Activated T-cell treated with anti-CD3 and anti-CD28 coated beads, Interleukin-2, amount 50 U/mL, for 4 hours (primary cell): Measurements from ENCODE around the gene RAD54L. TPM values are rescaled to one million over a fixed set of nuclear protein-coding genes. Genes with fewer than 3 reads are reported as not detected.
A peak's percentile ranks its signal among the peaks of the same experiment; 100 is the strongest.

Experiments
- ATAC-seq, 2 donors: fragments of 200-7000 bp; cut with Tn5 transposase; one replicate each; pipeline ENCODE4 v1.10.0; 2021
- DNase-seq: peaks from one replicate; pipeline ENCODE4 v3.0.0-alpha.2; 2020
- H3K27me3 Mint-ChIP-seq: one replicate; pipeline ENCODE4 v1.8.0; 2021; ENCODE audit warnings: low read depth, mixed read lengths
- H3K36me3 Mint-ChIP-seq: one replicate; pipeline ENCODE4 v1.8.0; 2022; ENCODE audit warnings: mixed read lengths; ENCODE audit not compliant: insufficient read depth
- H3K4me1 Mint-ChIP-seq: one replicate; pipeline ENCODE4 v1.8.0; 2021; ENCODE audit warnings: low read depth, mixed read lengths
- H3K4me3 Mint-ChIP-seq: one replicate; pipeline ENCODE4 v1.8.0; 2021; ENCODE audit warnings: mild to moderate bottlenecking, moderate library complexity, mixed read lengths
- H3K9me3 Mint-ChIP-seq: one replicate; pipeline ENCODE4 v1.8.0; 2021; ENCODE audit warnings: mixed read lengths
- total RNA-seq, 3 donors: library from RNA; stranded (reverse); gene quantifications; one replicate each; pipeline ENCODE4 v1.2.1, GENCODE V29; 2021

Gene RAD54L
- total RNA-seq: 10 to 100 TPM; 24.5 to 32.8 (median 28.6) TPM

GRCh38 chr1:46247436-46248121, at the start of gene RAD54L:
RAD54L (plus strand) TSS chr1:46247763; CDS start chr1:46248406, 643 bp downstream.
- ATAC-seq: peak; percentile 95 to 97
- no peaks in the 10 kb centered on the region for H3K27me3 Mint-ChIP-seq
- H3K36me3 Mint-ChIP-seq: peaks cover 4% of the 10 kb centered on the region
- DNase-seq: peak; percentile 95
- H3K9me3 Mint-ChIP-seq: no peaks in the 10 kb centered on the region
- peaks cover 10% of the 10 kb centered on the region for H3K4me1 Mint-ChIP-seq
- peak within 1 kb of the TSS; percentile 92 for H3K4me3 Mint-ChIP-seq

GRCh38 chr1:46197964-46198811, 49.4 kb upstream of the RAD54L start, which contains the start of gene POMGNT1:
POMGNT1 (minus strand) TSS chr1:46198434; CDS start chr1:46197821, 613 bp downstream.
- Mint-ChIP-seq H3K27me3 (no peaks in the 10 kb centered on the region), H3K36me3 (peaks cover 14% of the 10 kb centered on the region), H3K9me3 (no peaks in the 10 kb centered on the region), H3K4me1 (peaks cover 23% of the 10 kb centered on the region), H3K4me3 (peak within 1 kb of the TSS; percentile 88)
- ATAC-seq (peak; percentile 96), DNase-seq (peak; percentile 65)

GRCh38 chr1:46199233-46199749, 48.3 kb upstream of the RAD54L start:
- ATAC-seq (no peak), DNase-seq (no peak)
- Mint-ChIP-seq H3K4me3 (peak overlapping the region; percentile 83), H3K4me1 (peaks cover 23% of the 10 kb centered on the region), H3K9me3 (no peaks in the 10 kb centered on the region), H3K27me3 (no peaks in the 10 kb centered on the region), H3K36me3 (peaks cover 6% of the 10 kb centered on the region)

GRCh38 chr1:46203738-46204405, 43.7 kb upstream of the RAD54L start:
- no peaks in the 10 kb centered on the region for H3K9me3 Mint-ChIP-seq
- ATAC-seq: no peak
- H3K36me3 Mint-ChIP-seq: no peaks in the 10 kb centered on the region
- no peak for DNase-seq
- H3K4me1 Mint-ChIP-seq: peaks cover 9% of the 10 kb centered on the region
- peak overlapping the region; percentile 31 for H3K4me3 Mint-ChIP-seq
- no peaks in the 10 kb centered on the region for H3K27me3 Mint-ChIP-seq

GRCh38 chr1:46204406-46204742, 43.2 kb upstream of the RAD54L start:
- peaks cover 6% of the 10 kb centered on the region for H3K4me1 Mint-ChIP-seq
- H3K36me3 Mint-ChIP-seq: no peaks in the 10 kb centered on the region
- H3K4me3 Mint-ChIP-seq: peak overlapping the region; percentile 31
- H3K9me3 Mint-ChIP-seq: no peaks in the 10 kb centered on the region
- DNase-seq: no peak
- ATAC-seq: no peak
- H3K27me3 Mint-ChIP-seq: no peaks in the 10 kb centered on the region

GRCh38 chr1:46205141-46205540, 42.4 kb upstream of the RAD54L start:
- Mint-ChIP-seq H3K36me3 (no peaks in the 10 kb centered on the region), H3K27me3 (no peaks in the 10 kb centered on the region), H3K9me3 (no peaks in the 10 kb centered on the region), H3K4me3 (no peak overlapping the region), H3K4me1 (peaks cover 4% of the 10 kb centered on the region)
- no peak for DNase-seq
- ATAC-seq: no peak

- H3K36me3 Mint-ChIP-seq: no peaks in the 10 kb centered on the region
- H3K27me3 Mint-ChIP-seq: no peaks in the 10 kb centered on the region
- H3K4me3 Mint-ChIP-seq: no peak overlapping the region
- ATAC-seq (no peak), DNase-seq (no peak)
- H3K4me1 Mint-ChIP-seq: peaks cover 4% of the 10 kb centered on the region
- H3K9me3 Mint-ChIP-seq: no peaks in the 10 kb centered on the region
Observed at GRCh38 chr1:46205791-46206190, 41.8 kb upstream of the RAD54L start.

GRCh38 chr1:46206399-46206798, 41.2 kb upstream of the RAD54L start:
- Mint-ChIP-seq H3K36me3 (no peaks in the 10 kb centered on the region), H3K4me1 (peaks cover 4% of the 10 kb centered on the region), H3K4me3 (no peak overlapping the region), H3K27me3 (no peaks in the 10 kb centered on the region), H3K9me3 (no peaks in the 10 kb centered on the region)
- no peak for DNase-seq
- ATAC-seq: no peak

- ATAC-seq (no peak), DNase-seq (no peak)
- Mint-ChIP-seq H3K27me3 (no peaks in the 10 kb centered on the region), H3K4me3 (no peak overlapping the region), H3K9me3 (no peaks in the 10 kb centered on the region), H3K4me1 (no peaks in the 10 kb centered on the region), H3K36me3 (no peaks in the 10 kb centered on the region)
Observed at GRCh38 chr1:46210561-46210960, 37.0 kb upstream of the RAD54L start.

- Mint-ChIP-seq H3K4me3 (no peak overlapping the region), H3K4me1 (no peaks in the 10 kb centered on the region)
- no peak for DNase-seq
Observed at GRCh38 chr1:46211051-46211450, 36.5 kb upstream of the RAD54L start.

GRCh38 chr1:46215504-46215903, 32.1 kb upstream of the RAD54L start:
- no peak for DNase-seq
- H3K4me1 Mint-ChIP-seq: no peaks in the 10 kb centered on the region
- no peak overlapping the region for H3K4me3 Mint-ChIP-seq
- peaks cover 2% of the 10 kb centered on the region for H3K27me3 Mint-ChIP-seq
- no peaks in the 10 kb centered on the region for H3K9me3 Mint-ChIP-seq
- no peak for ATAC-seq
- no peaks in the 10 kb centered on the region for H3K36me3 Mint-ChIP-seq

More at GRCh38 chr1:46211051-46211450, 36.5 kb upstream of the RAD54L start:
- Mint-ChIP-seq H3K9me3 (no peaks in the 10 kb centered on the region), H3K36me3 (no peaks in the 10 kb centered on the region), H3K27me3 (no peaks in the 10 kb centered on the region)
- ATAC-seq: no peak

GRCh38 chr1:46218443-46218842, 29.1 kb upstream of the RAD54L start:
- Mint-ChIP-seq H3K36me3 (no peaks in the 10 kb centered on the region), H3K4me1 (no peaks in the 10 kb centered on the region), H3K27me3 (peaks cover 2% of the 10 kb centered on the region), H3K9me3 (no peaks in the 10 kb centered on the region), H3K4me3 (no peak overlapping the region)
- DNase-seq (no peak), ATAC-seq (no peak)

GRCh38 chr1:46219551-46220520, 27.7 kb upstream of the RAD54L start:
- Mint-ChIP-seq H3K4me3 (no peak overlapping the region), H3K36me3 (no peaks in the 10 kb centered on the region), H3K4me1 (peaks cover 2% of the 10 kb centered on the region), H3K9me3 (no peaks in the 10 kb centered on the region), H3K27me3 (peaks cover 2% of the 10 kb centered on the region)
- DNase-seq (no peak), ATAC-seq (no peak)
